Ectodermal cell (in vitro differentiated cells): ENCODE data around the gene BGN.

Experiments used
- H3K27ac ChIP-seq: 2 replicates; pipeline ENCODE4 v1.7.0; 2013; ENCODE audit warnings: mild to moderate bottlenecking, low read depth, low read length; ENCODE audit not compliant: insufficient read depth, poor library complexity, severe bottlenecking
- H3K27me3 ChIP-seq: 2 replicates; pipeline ENCODE4 v1.7.0; 2013; ENCODE audit warnings: mild to moderate bottlenecking, low read length; ENCODE audit not compliant: insufficient read depth, control insufficient read depth, poor library complexity, severe bottlenecking
- H3K36me3 ChIP-seq: one replicate; pipeline ENCODE4 v1.7.0; 2013; ENCODE audit warnings: low read length; ENCODE audit not compliant: control insufficient read depth, insufficient read depth
- H3K4me1 ChIP-seq: one replicate; pipeline ENCODE4 v1.7.0; 2013; ENCODE audit warnings: low read length; ENCODE audit not compliant: control insufficient read depth, insufficient read depth
- H3K4me3 ChIP-seq: 2 replicates; pipeline ENCODE4 v1.7.0; 2013; ENCODE audit warnings: low read depth, low read length, control low read depth; ENCODE audit not compliant: insufficient read depth
- H3K9me3 ChIP-seq: 2 replicates; pipeline ENCODE4 v1.7.0; 2013; ENCODE audit warnings: mild to moderate bottlenecking, low read length, moderate library complexity; ENCODE audit not compliant: control insufficient read depth
- WGBS, 2 experiments: methylation state at CpG; one replicate each; pipeline ENCODE4 v1.1.7; 2013; ENCODE audit warnings: missing lambda C conversion rate in 2 of 2; 5-methylcytosine and 5-hydroxymethylcytosine counted together

The BGN gene

DNA sequence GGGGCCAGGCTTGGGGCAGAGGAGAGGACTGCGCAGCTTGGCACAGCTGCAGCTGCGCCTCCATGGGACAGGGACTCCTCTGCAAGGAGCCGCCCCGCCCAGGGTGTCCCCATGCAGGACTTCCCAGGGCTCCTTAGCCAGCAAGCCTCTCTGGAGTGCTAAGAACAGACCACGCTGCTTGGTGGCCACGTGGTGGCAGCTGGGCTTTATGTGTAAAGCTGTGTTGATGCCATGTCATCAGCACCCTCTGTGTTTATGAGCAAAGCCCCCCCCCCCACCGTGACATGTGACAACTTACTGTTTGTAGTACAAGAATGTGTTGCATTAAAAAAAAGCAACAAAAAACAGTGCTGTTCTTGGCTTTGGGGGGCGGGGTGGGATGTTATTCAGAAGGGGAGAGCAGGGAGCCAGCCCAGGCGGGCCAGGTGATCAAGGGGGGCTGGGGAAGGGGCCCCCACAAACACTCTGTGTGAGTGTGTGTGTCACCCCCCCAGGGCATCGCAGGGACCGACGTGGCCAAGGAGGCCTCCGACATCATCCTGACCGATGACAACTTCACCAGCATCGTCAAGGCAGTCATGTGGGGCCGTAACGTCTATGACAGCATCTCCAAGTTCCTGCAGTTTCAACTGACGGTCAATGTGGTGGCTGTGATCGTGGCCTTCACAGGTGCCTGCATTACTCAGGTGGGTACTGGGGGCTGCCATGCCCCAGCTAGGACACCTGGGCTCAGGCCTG is 63.0 kb downstream of the BGN start:
- Histone ChIP-seq H3K9me3 (no peaks in the 10 kb centered on the region), H3K27me3 (no peaks in the 10 kb centered on the region), H3K4me1 (no peaks in the 10 kb centered on the region), H3K36me3 (no peaks in the 10 kb centered on the region), H3K4me3 (no peak overlapping the region), H3K27ac (no peak overlapping the region)
- 87 to 91% methylated on average over 18 to 19 of the region's 19 CpGs for WGBS, 2 experiments
